Neural progenitor cell (in vitro differentiated cells): Measurements from ENCODE around the gene BEND4. TPM values are rescaled to one million over a fixed set of nuclear protein-coding genes. Genes with fewer than 3 reads are reported as not detected.

Source experiments
- DNase-seq: peaks from one replicate; pipeline ENCODE4 v3.0.0-alpha.2; 2016; ENCODE audit warnings: low spot score
- H2AFZ ChIP-seq: fragments of 200-600 bp; sonication (generic); replicated peaks from 2 replicates; pipeline ENCODE4 v1.6.1; 2016; ENCODE audit warnings: antibody characterized with exemption
- H3F3A ChIP-seq: fragments of 200-600 bp; sonication (generic); 2 replicates; pipeline ENCODE4 v1.6.1; 2016; ENCODE audit warnings: antibody characterized with exemption, low read depth
- H3K27ac ChIP-seq: fragments of 200-600 bp; sonication (generic); 2 replicates; pipeline ENCODE4 v1.5.1; 2016; ENCODE audit warnings: mild to moderate bottlenecking
- H3K27me3 ChIP-seq: fragments of 200-600 bp; sonication (generic); 2 replicates; pipeline ENCODE4 v1.6.1; 2016; ENCODE audit warnings: mild to moderate bottlenecking, moderate library complexity
- H3K36me3 ChIP-seq: fragments of 200-600 bp; sonication (generic); 2 replicates; pipeline ENCODE4 v1.5.1; 2016
- H3K4me1 ChIP-seq: fragments of 200-600 bp; sonication (generic); 2 replicates; pipeline ENCODE4 v1.6.1; 2016; ENCODE audit warnings: mixed run types
- H3K4me2 ChIP-seq: fragments of 200-600 bp; sonication (generic); 2 replicates; pipeline ENCODE4 v1.6.1; 2016
- H3K4me3 ChIP-seq: fragments of 200-600 bp; sonication (generic); 2 replicates; pipeline ENCODE4 v1.5.1; 2016
- H3K79me2 ChIP-seq: fragments of 200-600 bp; sonication (generic); 2 replicates; pipeline ENCODE4 v1.6.1; 2016; ENCODE audit warnings: low read depth
- H3K9ac ChIP-seq: fragments of 200-600 bp; sonication (generic); 2 replicates; pipeline ENCODE4 v1.6.1; 2016
- H3K9me3 ChIP-seq: fragments of 200-600 bp; sonication (generic); 2 replicates; pipeline ENCODE4 v1.5.1; 2016; ENCODE audit warnings: low read depth
- H4K20me1 ChIP-seq: fragments of 200-600 bp; sonication (generic); 2 replicates; pipeline ENCODE4 v1.6.1; 2016; ENCODE audit warnings: low read depth
- H3K27ac Mint-ChIP-seq: 3 replicates; pipeline ENCODE4 v1.8.0; 2021; ENCODE audit warnings: mixed read lengths
- H3K27me3 Mint-ChIP-seq: 2 replicates; pipeline ENCODE4 v1.8.0; 2022; ENCODE audit warnings: low read depth, mild to moderate bottlenecking, inconsistent platforms, moderate library complexity, mixed read lengths; ENCODE audit not compliant: insufficient read depth
- H3K36me3 Mint-ChIP-seq: 3 replicates; pipeline ENCODE4 v1.8.0; 2021; ENCODE audit warnings: mixed read lengths
- H3K4me1 Mint-ChIP-seq: 3 replicates; pipeline ENCODE4 v1.8.0; 2021; ENCODE audit warnings: mixed read lengths
- H3K4me3 Mint-ChIP-seq: 3 replicates; pipeline ENCODE4 v1.8.0; 2021; ENCODE audit warnings: mild to moderate bottlenecking, moderate library complexity, mixed read lengths
- H3K9me3 Mint-ChIP-seq: 3 replicates; pipeline ENCODE4 v1.8.0; 2020; ENCODE audit warnings: mixed read lengths
- CTCF ChIP-seq: fragments of 200-600 bp; sonication (generic); IDR thresholded peaks from 2 replicates; pipeline ENCODE4 v1.5.1; 2017; ENCODE audit warnings: antibody characterized with exemption, mild to moderate bottlenecking
- EZH2 ChIP-seq: fragments of 200-600 bp; sonication (generic); IDR thresholded peaks from 2 replicates; pipeline ENCODE4 v1.6.1; 2017; ENCODE audit warnings: antibody characterized with exemption, mild to moderate bottlenecking, moderate library complexity
- EZH2phosphoT487 ChIP-seq: fragments of 200-600 bp; sonication (generic); IDR thresholded peaks from 2 replicates; pipeline ENCODE4 v1.6.1; 2017; ENCODE audit warnings: antibody characterized with exemption
- total RNA-seq: library from RNA; depleted of rRNA; stranded (reverse); fragments of >200 nt; gene quantifications from 2 replicates; pipeline ENCODE4 v1.2.3, GENCODE V29; 2015; ENCODE audit warnings: low replicate concordance

The BEND4 gene
- total RNA-seq, 1 donor from 2014 or later: 9.7 TPM

- Histone ChIP-seq H3K27ac (no peak overlapping the region), H3K4me3 (no peak overlapping the region), H3K36me3 (peaks cover 8% of the 10 kb centered on the region), H3K9me3 (no peaks in the 10 kb centered on the region), H3K4me2 (no peak overlapping the region), H3K9ac (no peak overlapping the region), H3F3A (no peaks in the 10 kb centered on the region), H3K4me1 (no peaks in the 10 kb centered on the region), H2AFZ (no peak overlapping the region), H4K20me1 (no peaks in the 10 kb centered on the region), H3K27me3 (no peaks in the 10 kb centered on the region), H3K79me2 (no peaks in the 10 kb centered on the region)
- no peak for DNase-seq
- Mint-ChIP-seq H3K27ac (no peak overlapping the region), H3K4me3 (no peak overlapping the region), H3K27me3 (no peaks in the 10 kb centered on the region), H3K36me3 (peaks cover 2% of the 10 kb centered on the region), H3K9me3 (no peaks in the 10 kb centered on the region), H3K4me1 (no peaks in the 10 kb centered on the region)
- TF ChIP-seq EZH2 (no peak), EZH2phosphoT487 (no peak), CTCF (no peak)
These were observed 74.2 kb downstream of the BEND4 start for GRCh38 chr4:42078184-42078801.

GRCh38 chr4:42074294-42074693 lies 78.2 kb downstream of the BEND4 start:
- no peak overlapping the region for H3K27ac Mint-ChIP-seq

GRCh38 chr4:42070463-42070862 lies 82.0 kb downstream of the BEND4 start:
- no peak overlapping the region for H3K4me3 Mint-ChIP-seq

More at GRCh38 chr4:42074294-42074693, 78.2 kb downstream of the BEND4 start:
- no peaks in the 10 kb centered on the region for H4K20me1 ChIP-seq
- Mint-ChIP-seq H3K9me3 (no peaks in the 10 kb centered on the region), H3K4me1 (no peaks in the 10 kb centered on the region), H3K4me3 (no peak overlapping the region), H3K36me3 (peaks cover 6% of the 10 kb centered on the region), H3K27me3 (no peaks in the 10 kb centered on the region)
- no peaks in the 10 kb centered on the region for H3K9me3 ChIP-seq
- no peak overlapping the region for H3K4me3 ChIP-seq
- no peak for TF ChIP-seq EZH2phosphoT487
- no peak for TF ChIP-seq EZH2
- no peak for TF ChIP-seq CTCF
- H3K79me2 ChIP-seq: no peaks in the 10 kb centered on the region
- H3F3A ChIP-seq: no peaks in the 10 kb centered on the region
- H3K4me2 ChIP-seq: no peak overlapping the region
- no peak for DNase-seq
- no peaks in the 10 kb centered on the region for H3K4me1 ChIP-seq
- H3K27ac ChIP-seq: no peak overlapping the region
- H3K27me3 ChIP-seq: no peaks in the 10 kb centered on the region
- no peak overlapping the region for H3K9ac ChIP-seq
- H3K36me3 ChIP-seq: peaks cover 8% of the 10 kb centered on the region
- no peak overlapping the region for H2AFZ ChIP-seq

More at GRCh38 chr4:42070463-42070862, 82.0 kb downstream of the BEND4 start:
- Histone ChIP-seq H3K79me2 (no peaks in the 10 kb centered on the region), H4K20me1 (no peaks in the 10 kb centered on the region), H2AFZ (no peak overlapping the region), H3K9ac (no peak overlapping the region), H3K4me3 (no peak overlapping the region), H3K4me2 (no peak overlapping the region), H3K9me3 (no peaks in the 10 kb centered on the region), H3K4me1 (no peaks in the 10 kb centered on the region), H3K27ac (no peak overlapping the region), H3K27me3 (no peaks in the 10 kb centered on the region), H3F3A (no peaks in the 10 kb centered on the region), H3K36me3 (peaks cover 17% of the 10 kb centered on the region)
- no peak for DNase-seq
- no peaks in the 10 kb centered on the region for H3K27me3 Mint-ChIP-seq
- H3K36me3 Mint-ChIP-seq: peaks cover 9% of the 10 kb centered on the region
- no peaks in the 10 kb centered on the region for H3K9me3 Mint-ChIP-seq
- no peak overlapping the region for H3K27ac Mint-ChIP-seq
- no peaks in the 10 kb centered on the region for H3K4me1 Mint-ChIP-seq
- TF ChIP-seq EZH2phosphoT487: no peak
- TF ChIP-seq EZH2: no peak
- no peak for TF ChIP-seq CTCF
